A673 (cell line): ENCODE measurements around the gene ANKLE1.

Source experiments
- EZH2 ChIP-seq: fragments of 200-600 bp; sonication (generic); IDR thresholded peaks from 2 replicates; pipeline ENCODE4 v1.6.1; 2017; ENCODE audit warnings: borderline replicate concordance, low read depth, mild to moderate bottlenecking, mixed read lengths, antibody characterized with exemption, low read length; ENCODE audit not compliant: poor library complexity, severe bottlenecking
- TF ChIP-seq, protein P1 (sequence below): fragments of 300-800, 200-600 bp; sonication (generic); conservative IDR thresholded peaks from 2 replicates; pipeline ENCODE4 v1.5.1; 2017; ENCODE audit warnings: low read depth, mild to moderate bottlenecking, antibody characterized with exemption, low read length, moderate library complexity, mixed read lengths

DNA sequence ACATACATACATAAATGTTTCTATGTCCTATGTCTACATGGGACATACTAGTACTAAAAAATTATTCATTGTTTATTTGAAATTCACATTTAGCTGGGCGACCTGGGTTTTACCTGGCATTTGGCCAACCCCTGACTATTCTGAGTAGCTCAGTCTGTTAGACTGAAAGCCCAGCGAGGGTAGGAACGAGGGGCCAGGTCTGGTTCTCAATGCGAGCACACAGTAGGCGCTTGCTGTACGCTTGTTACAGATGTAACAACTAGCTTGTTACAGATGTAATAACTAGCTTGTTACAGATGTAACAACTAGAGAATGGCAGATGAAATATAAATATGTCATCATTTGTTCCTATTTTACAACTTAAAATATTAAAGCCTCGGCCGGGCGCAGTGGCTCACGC lies 53.9 kb downstream of the ANKLE1 start:
- TF ChIP-seq, protein P1, sequence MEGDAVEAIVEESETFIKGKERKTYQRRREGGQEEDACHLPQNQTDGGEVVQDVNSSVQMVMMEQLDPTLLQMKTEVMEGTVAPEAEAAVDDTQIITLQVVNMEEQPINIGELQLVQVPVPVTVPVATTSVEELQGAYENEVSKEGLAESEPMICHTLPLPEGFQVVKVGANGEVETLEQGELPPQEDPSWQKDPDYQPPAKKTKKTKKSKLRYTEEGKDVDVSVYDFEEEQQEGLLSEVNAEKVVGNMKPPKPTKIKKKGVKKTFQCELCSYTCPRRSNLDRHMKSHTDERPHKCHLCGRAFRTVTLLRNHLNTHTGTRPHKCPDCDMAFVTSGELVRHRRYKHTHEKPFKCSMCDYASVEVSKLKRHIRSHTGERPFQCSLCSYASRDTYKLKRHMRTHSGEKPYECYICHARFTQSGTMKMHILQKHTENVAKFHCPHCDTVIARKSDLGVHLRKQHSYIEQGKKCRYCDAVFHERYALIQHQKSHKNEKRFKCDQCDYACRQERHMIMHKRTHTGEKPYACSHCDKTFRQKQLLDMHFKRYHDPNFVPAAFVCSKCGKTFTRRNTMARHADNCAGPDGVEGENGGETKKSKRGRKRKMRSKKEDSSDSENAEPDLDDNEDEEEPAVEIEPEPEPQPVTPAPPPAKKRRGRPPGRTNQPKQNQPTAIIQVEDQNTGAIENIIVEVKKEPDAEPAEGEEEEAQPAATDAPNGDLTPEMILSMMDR = no peak
- no peak for TF ChIP-seq EZH2
